HL-60 (cell line): ENCODE data around the gene SELENOI.
"Not testable (repeated sequence)": the region's sequence is repeated elsewhere in the genome, so short reads cannot be mapped to it uniquely, and the experiment has no call there.

ENCODE experiments used
- CTCF ChIP-seq: IDR thresholded peaks from one replicate; pipeline ENCODE4 v1.5.1; 2011; ENCODE audit warnings: low read length, control low read depth, inconsistent platforms; ENCODE audit not compliant: insufficient read depth
- GABPA ChIP-seq: IDR thresholded peaks from 2 replicates; pipeline ENCODE4 v1.6.1; 2012; ENCODE audit warnings: low read depth
- POLR2AphosphoS5 ChIP-seq: IDR thresholded peaks from 2 replicates; pipeline ENCODE4 v1.6.1; 2012; ENCODE audit warnings: low read depth
- REST ChIP-seq: IDR thresholded peaks from 2 replicates; pipeline ENCODE4 v1.6.1; 2012; ENCODE audit warnings: low read depth; ENCODE audit not compliant: insufficient replicate concordance
- SPI1 ChIP-seq: IDR thresholded peaks from 2 replicates; pipeline ENCODE4 v1.6.1; 2012; ENCODE audit warnings: low read depth, mild to moderate bottlenecking, borderline replicate concordance

GRCh38 chr2:26305094-26305493, 40.8 kb upstream of the SELENOI start:
- not testable (repeated sequence) for TF ChIP-seq GABPA, CTCF, REST, POLR2AphosphoS5, SPI1
